WTC11 (cell line): ENCODE data around the gene CALML3.

Experiments
- CTCF ChIP-seq: fragments of 200-600 bp; IDR thresholded peaks from 2 replicates; pipeline ENCODE4 v1.8.0; 2022; ENCODE audit warnings: antibody characterized with exemption
- ZNF263 ChIP-seq: sonication (generic); formaldehyde crosslinking; IDR thresholded peaks from 2 replicates; pipeline ENCODE4 v1.8.1; 2022; ENCODE audit warnings: low read depth, mild to moderate bottlenecking, moderate library complexity, missing genetic modification reagents

GRCh38 chr10:5528989-5529701 lies 4.4 kb downstream of the CALML3 start:
- TF ChIP-seq CTCF (no peak), ZNF263 (CRISPR knock-in tag) (no peak)
